IMR-90 (cell line): ENCODE results near the gene APMAP. TPM values are rescaled to one million over a fixed set of nuclear protein-coding genes. Genes with fewer than 3 reads are reported as not detected.

ENCODE experiments used
- ATAC-seq: fragments of 200-7000 bp; cut with Tn5 transposase; 2 replicates; pipeline ENCODE4 v1.9.1; 2020; ENCODE audit warnings: low read depth, mild to moderate bottlenecking, moderate library complexity
- BruUV-seq: library from RNA; stranded (reverse); fragments of 400-500 nt; replicated peaks from 2 replicates; lab custom pipeline; 2021; lab: Mats Ljungman, UMichigan
- CTCF ChIA-PET: fragments of 300-600 bp; formaldehyde crosslinking; extraction: SDS; loops from one replicate; lab custom pipeline; 2021; ENCODE audit warnings: antibody characterized with exemption; lab: Yijun Ruan, JAX
- POLR2A ChIA-PET: fragments of 300-600 bp; sonication (Branson Sonifier 250); formaldehyde crosslinking; loops from one replicate; lab custom pipeline; 2022; ENCODE audit warnings: antibody characterized with exemption; ENCODE audit not compliant: unreplicated experiment; lab: Charles Lee
- DNase-seq: peaks from one replicate; pipeline ENCODE4 v3.0.0; 2013
- H2AFZ ChIP-seq: replicated peaks from 2 replicates; pipeline ENCODE3; 2013; ENCODE audit warnings: low read length, mild to moderate bottlenecking; ENCODE audit not compliant: poor library complexity
- H2AK5ac ChIP-seq: 2 replicates; pipeline ENCODE4 v1.6.1; 2013; ENCODE audit warnings: low read depth, low read length, inconsistent platforms
- H2AK9ac ChIP-seq: replicated peaks from 2 replicates; pipeline ENCODE3; 2013; ENCODE audit warnings: mild to moderate bottlenecking, low read depth, low read length, moderate library complexity; ENCODE audit not compliant: poor library complexity
- H2BK120ac ChIP-seq: 2 replicates; pipeline ENCODE4 v1.6.1; 2013; ENCODE audit warnings: low read depth, low read length, inconsistent platforms
- H2BK15ac ChIP-seq: 3 replicates; pipeline ENCODE4 v1.6.1; 2013; ENCODE audit warnings: low read depth, low read length, inconsistent platforms
- H2BK20ac ChIP-seq: 2 replicates; pipeline ENCODE4 v1.6.1; 2013; ENCODE audit warnings: low read depth, mild to moderate bottlenecking, inconsistent platforms, low read length, moderate library complexity
- H2BK5ac ChIP-seq: 2 replicates; pipeline ENCODE4 v1.6.1; 2013; ENCODE audit warnings: mild to moderate bottlenecking, low read depth, low read length, inconsistent platforms; ENCODE audit not compliant: poor library complexity, severe bottlenecking
- H3K14ac ChIP-seq: replicated peaks from 2 replicates; pipeline ENCODE4 v1.6.1; 2013; ENCODE audit warnings: low read depth, low read length, inconsistent platforms
- H3K18ac ChIP-seq: 2 replicates; pipeline ENCODE4 v1.6.1; 2013; ENCODE audit warnings: low read depth, low read length, control low read depth
- H3K23ac ChIP-seq: 2 replicates; pipeline ENCODE4 v1.6.1; 2013; ENCODE audit warnings: low read depth, low read length, inconsistent platforms
- H3K27ac ChIP-seq: 2 replicates; pipeline ENCODE4 v1.5.1; 2013; ENCODE audit warnings: mild to moderate bottlenecking, control low read depth, low read length; ENCODE audit not compliant: insufficient read depth
- H3K27me3 ChIP-seq: 2 replicates; pipeline ENCODE4 v1.6.1; 2013; ENCODE audit warnings: low read length; ENCODE audit not compliant: control insufficient read depth, insufficient read depth
- H3K36me3 ChIP-seq: 2 replicates; pipeline ENCODE4 v1.6.1; 2013; ENCODE audit warnings: low read length, mixed read lengths; ENCODE audit not compliant: control insufficient read depth, insufficient read depth
- H3K4ac ChIP-seq: 2 replicates; pipeline ENCODE4 v1.6.1; 2013; ENCODE audit warnings: low read depth, low read length, inconsistent platforms
- H3K4me1 ChIP-seq: 2 replicates; pipeline ENCODE4 v1.6.1; 2013; ENCODE audit warnings: low read length, mixed read lengths; ENCODE audit not compliant: control insufficient read depth, insufficient read depth
- H3K4me2 ChIP-seq: 2 replicates; pipeline ENCODE4 v1.6.1; 2013; ENCODE audit warnings: low read depth, mild to moderate bottlenecking, control low read depth, low read length, moderate library complexity
- H3K4me3 ChIP-seq: 2 replicates; pipeline ENCODE4 v1.5.1; 2013; ENCODE audit warnings: low read depth, mild to moderate bottlenecking, control low read depth, low read length, moderate library complexity; ENCODE audit not compliant: insufficient read depth
- H3K56ac ChIP-seq: 2 replicates; pipeline ENCODE4 v1.6.1; 2013; ENCODE audit warnings: low read length, inconsistent platforms; ENCODE audit not compliant: insufficient read depth; ENCODE audit errors: extremely low read depth
- H3K79me1 ChIP-seq, 2 experiments: 2 replicates each; pipeline ENCODE4 v1.6.1; 2013; ENCODE audit warnings: low read length in 2 of 2, inconsistent platforms in 1 of 2, low read depth in 1 of 2
- H3K9ac ChIP-seq: 2 replicates; pipeline ENCODE4 v1.6.1; 2013; ENCODE audit warnings: low read depth, low read length, control low read depth
- H3K9me1 ChIP-seq: 2 replicates; pipeline ENCODE4 v1.6.1; 2013; ENCODE audit warnings: low read length, inconsistent platforms; ENCODE audit not compliant: insufficient read depth
- H3K9me3 ChIP-seq: 2 replicates; pipeline ENCODE4 v1.6.1; 2013; ENCODE audit warnings: low read length; ENCODE audit not compliant: control insufficient read depth, insufficient read depth
- H4K20me1 ChIP-seq: 2 replicates; pipeline ENCODE4 v1.6.1; 2013; ENCODE audit warnings: low read length, inconsistent platforms; ENCODE audit not compliant: insufficient read depth
- H4K5ac ChIP-seq: 2 replicates; pipeline ENCODE4 v1.6.1; 2013; ENCODE audit warnings: mild to moderate bottlenecking, low read depth, low read length, control low read depth
- H4K8ac ChIP-seq, 2 experiments: 2 replicates each; pipeline ENCODE4 v1.6.1; 2013; ENCODE audit warnings: low read depth in 2 of 2, low read length in 2 of 2, control low read depth in 1 of 2, inconsistent platforms in 1 of 2
- H4K91ac ChIP-seq: 2 replicates; pipeline ENCODE4 v1.6.1; 2013; ENCODE audit warnings: low read depth, low read length, inconsistent platforms; ENCODE audit not compliant: insufficient read depth
- BHLHE40 ChIP-seq: fragments of 150-350 bp; IDR thresholded peaks from 2 replicates; pipeline ENCODE4 v1.6.1; 2016; ENCODE audit warnings: mild to moderate bottlenecking, low read depth, low read length
- CHD1 ChIP-seq: IDR thresholded peaks from 2 replicates; pipeline ENCODE4 v1.6.1; 2012; ENCODE audit warnings: low read depth, low read length, improper control_type of control experiment
- ELK1 ChIP-seq: fragments of 150-350 bp; IDR thresholded peaks from 2 replicates; pipeline ENCODE4 v1.6.1; 2016; ENCODE audit warnings: low read depth, mild to moderate bottlenecking, low read length, moderate library complexity, borderline replicate concordance
- MAFK ChIP-seq: IDR thresholded peaks from 2 replicates; pipeline ENCODE4 v1.6.1; 2012; ENCODE audit warnings: low read depth, low read length, improper control_type of control experiment
- WGBS, 2 experiments: methylation state at CpG; one replicate each; pipeline versions ENCODE4 v1.1.5 to v1.1.7; 2013; ENCODE audit warnings: missing lambda C conversion rate in 2 of 2; ENCODE audit not compliant: insufficient read length in 1 of 2; ENCODE audit errors: extremely low coverage in 2 of 2; 5-methylcytosine and 5-hydroxymethylcytosine counted together
- dilution Hi-C: fragments of 300-500 bp; cut with HindIII; formaldehyde crosslinking; loops from one replicate; pipeline ENCODE4 v1.14.3; 2018; ENCODE audit warnings: low sequenced_read_pairs; ENCODE audit not compliant: unreplicated experiment
- in situ Hi-C: fragments of 300-500 bp; cut with MboI; formaldehyde crosslinking; loops from 3 replicates; pipeline ENCODE4 v1.14.3; 2019; ENCODE audit warnings: low sequenced_read_pairs, inconsistent platforms, mixed read lengths
- intact Hi-C: fragments of 100-400 bp; cut with micrococcal nuclease; formaldehyde crosslinking; loops from 2 replicates; pipeline ENCODE4 v1.10.0; 2022
- polyA plus RNA-seq, 3 experiments: library from polyadenylated mRNA; depleted of rRNA; stranded (reverse); fragments of >200 nt; gene quantifications; 2 replicates each; pipeline ENCODE4 v1.2.3, GENCODE V29; 2012; ENCODE audit warnings: low replicate concordance in 1 of 3
- total RNA-seq: library from RNA; depleted of rRNA; stranded (reverse); fragments of >200 nt; gene quantifications from 2 replicates; pipeline ENCODE4 v1.2.3, GENCODE V29; 2012

Gene APMAP
- total and polyA plus RNA-seq, 2 of the 4 experiments (the other 2 are of a cell fraction), result 67.2 to 88.8 TPM

- no peak overlapping the region for H3K14ac ChIP-seq
- H3K36me3 ChIP-seq, result peaks cover 35% of the 10 kb centered on the region
- DNase-seq (no peak), ATAC-seq (no peak)
- CTCF ChIA-PET, result no interaction called here
- no peak overlapping the region for H3K18ac ChIP-seq
- BruUV-seq, result no TSS peak
- no peaks in the 10 kb centered on the region for H3K79me1 ChIP-seq
- intact Hi-C loops, result no loop called here
- H2AK9ac ChIP-seq, result no peak overlapping the region
- no peak overlapping the region for H4K5ac ChIP-seq
- H2AK5ac ChIP-seq, result no peak overlapping the region
- POLR2A ChIA-PET, result no interaction called here
- no peak overlapping the region for H4K8ac ChIP-seq
- H4K91ac ChIP-seq, result no peak overlapping the region
- H3K4me1 ChIP-seq, result no peaks in the 10 kb centered on the region
- no peak overlapping the region for H3K4me3 ChIP-seq
- no peak overlapping the region for H2BK120ac ChIP-seq
- H2AFZ ChIP-seq, result no peak overlapping the region
- H3K23ac ChIP-seq, result no peak overlapping the region
- no peaks in the 10 kb centered on the region for H3K27me3 ChIP-seq
- no CpG with 5 or more reads among the region's 2 CpGs for WGBS, 2 experiments
- TF ChIP-seq ELK1 (no peak), BHLHE40 (no peak), MAFK (no peak), CHD1 (no peak)
- H3K9me1 ChIP-seq, result 0 out of 2 replicates have a peak, but pooled peaks cover 2% of the 10 kb centered on the region
- dilution Hi-C loops, result no loop called here
- no peak overlapping the region for H3K27ac ChIP-seq
- no peak overlapping the region for H3K9ac ChIP-seq
- no peaks in the 10 kb centered on the region for H3K9me3 ChIP-seq
- in situ Hi-C loops, result no loop called here
- H2BK5ac ChIP-seq, result no peak overlapping the region
- H3K4ac ChIP-seq, result no peak overlapping the region
- H2BK15ac ChIP-seq, result no peak overlapping the region
- H3K56ac ChIP-seq, result no peak overlapping the region
- no peak overlapping the region for H2BK20ac ChIP-seq
- no peak overlapping the region for H3K4me2 ChIP-seq
- H4K20me1 ChIP-seq, result no peaks in the 10 kb centered on the region
Observed at GRCh38 chr20:24962182-24962492, 30.4 kb downstream of the APMAP start.
